K562 (cell line): ENCODE measurements around the gene HOXC11. TPM values are rescaled to one million over a fixed set of nuclear protein-coding genes. Genes with fewer than 3 reads are reported as not detected.

ENCODE experiments used
- ATAC-seq: fragments of 200-7000 bp; cut with Tn5 transposase; 3 replicates; pipeline ENCODE4 v1.9.1; 2020; ENCODE audit warnings: moderate library complexity
- BruUV-seq: library from RNA; stranded (reverse); fragments of 400-500 nt; replicated peaks from 2 replicates; lab custom pipeline; 2021; lab: Mats Ljungman, UMichigan
- CTCF ChIA-PET: fragments of 300-600 bp; formaldehyde crosslinking; extraction: SDS; loops from one replicate; lab custom pipeline; 2021; ENCODE audit warnings: low intra/inter-chr PET ratio; lab: Yijun Ruan, JAX
- POLR2A ChIA-PET: fragments of 300-600, 350-650 bp; sonication (Branson Sonifier 250); formaldehyde crosslinking; extraction: SDS; loops from one replicate; lab custom pipeline; 2021; ENCODE audit warnings: antibody characterized with exemption, inconsistent platforms; lab: Yijun Ruan, JAX
- DNase-seq, 4 experiments: peaks; one replicate each; pipeline versions ENCODE4 v3.0.0 to v3.0.0-alpha.2; 2011 to 2018; ENCODE audit warnings: low spot score in 3 of 4, mixed read lengths in 3 of 4; ENCODE audit errors: extremely low read depth in 1 of 4
- FAIRE-seq: peaks from 2 replicates; lab custom pipeline; 2011; peaks lifted over from hg19 to GRCh38; lab: Jason Lieb, UNC
- H2AFZ ChIP-seq: 2 replicates; pipeline ENCODE4 v1.6.0; 2011; ENCODE audit warnings: low read depth, low read length, control low read depth, inconsistent platforms
- H3K27ac ChIP-seq: fragments of 200-600 bp; 3 replicates; pipeline ENCODE4 v1.8.0; 2011; ENCODE audit warnings: low read depth, mild to moderate bottlenecking, control low read depth, inconsistent platforms, low read length, moderate library complexity, mixed read lengths; ENCODE audit errors: extremely low read depth
- H3K27me3 ChIP-seq, 2 experiments: fragments of 300-600 bp in 1 of 2; 2 replicates in 1 of 2; 3 replicates in 1 of 2; pipeline versions ENCODE4 v1.6.0 to v1.8.0; 2011; ENCODE audit warnings: inconsistent platforms in 2 of 2, low read length in 2 of 2, mild to moderate bottlenecking in 1 of 2, mixed read lengths in 1 of 2, moderate library complexity in 1 of 2; ENCODE audit not compliant: control insufficient read depth in 2 of 2, insufficient read depth in 2 of 2
- H3K36me3 ChIP-seq: fragments of 300-600 bp; 3 replicates; pipeline ENCODE4 v1.8.0; 2011; ENCODE audit warnings: mild to moderate bottlenecking, low read length, inconsistent platforms; ENCODE audit not compliant: control insufficient read depth, insufficient read depth
- H3K4me1 ChIP-seq, 2 experiments: fragments of 200-600 bp in 1 of 2; replicated peaks in 1 of 2; 2 replicates in 1 of 2; 3 replicates in 1 of 2; pipeline versions ENCODE4 v1.5.1 to v1.8.0; 2011; ENCODE audit warnings: inconsistent platforms in 2 of 2, low read length in 2 of 2, mild to moderate bottlenecking in 1 of 2, mixed read lengths in 1 of 2, moderate library complexity in 1 of 2; ENCODE audit not compliant: control insufficient read depth in 2 of 2, insufficient read depth in 2 of 2
- H3K4me2 ChIP-seq: 2 replicates; pipeline ENCODE4 v1.6.1; 2011; ENCODE audit warnings: low read length, control low read depth, inconsistent platforms, mixed read lengths; ENCODE audit not compliant: insufficient read depth
- H3K4me3 ChIP-seq: fragments of 200-600 bp; sonication (generic), shearing (Covaris generic); 2 replicates; pipeline ENCODE4 v1.5.1; 2016; ENCODE audit warnings: control low read depth, inconsistent platforms
- H3K79me2 ChIP-seq: fragments of 200-600 bp; 3 replicates; pipeline ENCODE4 v1.8.0; 2011; ENCODE audit warnings: low read length, inconsistent platforms; ENCODE audit not compliant: control insufficient read depth, insufficient read depth
- H3K9ac ChIP-seq, 2 experiments: 2 replicates each; pipeline versions ENCODE4 v1.6.0 to v1.6.1; 2011; ENCODE audit warnings: low read depth in 2 of 2, low read length in 2 of 2, control low read depth in 1 of 2, inconsistent platforms in 1 of 2, mild to moderate bottlenecking in 1 of 2, mixed read lengths in 1 of 2; ENCODE audit not compliant: insufficient read depth in 1 of 2
- H3K9me1 ChIP-seq: one replicate; pipeline ENCODE4 v1.6.0; 2011; ENCODE audit warnings: inconsistent platforms, mild to moderate bottlenecking, low read length, moderate library complexity; ENCODE audit not compliant: control insufficient read depth, insufficient read depth
- H3K9me3 ChIP-seq: replicated peaks from 2 replicates; pipeline ENCODE4 v1.5.1; 2011; ENCODE audit warnings: low read depth, low read length, inconsistent platforms; ENCODE audit not compliant: control insufficient read depth, insufficient read depth
- H4K20me1 ChIP-seq: replicated peaks from 2 replicates; pipeline ENCODE4 v1.6.1; 2011; ENCODE audit warnings: low read length, inconsistent platforms, mixed read lengths; ENCODE audit not compliant: control insufficient read depth, insufficient read depth
- ARID4B ChIP-seq: sonication (generic); formaldehyde crosslinking; IDR thresholded peaks from 2 replicates; pipeline ENCODE4 v1.8.0; 2022; ENCODE audit warnings: mild to moderate bottlenecking, missing genetic modification reagents
- BCLAF1 ChIP-seq, 2 experiments: fragments of 450-650 bp in 1 of 2; IDR thresholded peaks; 2 replicates each; pipeline ENCODE4 v1.6.1; 2011 to 2017; ENCODE audit warnings: low read depth in 2 of 2, antibody characterized with exemption in 1 of 2, borderline replicate concordance in 1 of 2, low read length in 1 of 2, mild to moderate bottlenecking in 1 of 2, mixed read lengths in 1 of 2; ENCODE audit not compliant: control insufficient read depth in 1 of 2
- KAT7 ChIP-seq: sonication (generic); formaldehyde crosslinking; IDR thresholded peaks from 2 replicates; pipeline ENCODE4 v1.8.0; 2022; ENCODE audit warnings: missing genetic modification reagents, mild to moderate bottlenecking, borderline replicate concordance
- MAZ ChIP-seq, 2 experiments: fragments of 450-650 bp in 1 of 2; sonication (generic) in 1 of 2; formaldehyde crosslinking; IDR thresholded peaks in 1 of 2; conservative IDR thresholded peaks in 1 of 2; 2 replicates each; pipeline versions ENCODE4 v1.4.0 to v1.5.0; 2020; ENCODE audit warnings: mild to moderate bottlenecking in 1 of 2, missing genetic modification reagents in 1 of 2
- THRA ChIP-seq: fragments of 450-650 bp; IDR thresholded peaks from 2 replicates; pipeline ENCODE4 v1.6.1; 2017; ENCODE audit warnings: mild to moderate bottlenecking, moderate library complexity
- ZKSCAN8 ChIP-seq: fragments of 200-800 bp; sonication (Bioruptor generic); IDR thresholded peaks from 2 replicates; pipeline ENCODE4 v1.6.1; 2016; ENCODE audit warnings: missing genetic modification characterization, missing compliant biosample characterization
- ZNF124 ChIP-seq: sonication (generic); formaldehyde crosslinking; IDR thresholded peaks from 2 replicates; pipeline ENCODE4 v1.8.1; 2022; ENCODE audit warnings: missing genetic modification reagents
- ZNF133 ChIP-seq: fragments of 250-450 bp; sonication (Bioruptor Pico); IDR thresholded peaks from 2 replicates; pipeline ENCODE4 v1.4.0; 2020; ENCODE audit warnings: mild to moderate bottlenecking
- ZNF274 ChIP-seq: IDR thresholded peaks from 2 replicates; pipeline ENCODE4 v1.6.1; 2011; ENCODE audit warnings: low read depth, mild to moderate bottlenecking, low read length, moderate library complexity, borderline replicate concordance
- whole genome bisulfite sequencing: fragments of 100-300 bp; shearing (Covaris generic); methylation state at CpG from one replicate; pipeline ENCODE4 v1.1.6; 2016; ENCODE audit warnings: low coverage, mixed read lengths; ENCODE audit not compliant: insufficient coverage; ENCODE audit errors: missing lambda C conversion rate; 5-methylcytosine and 5-hydroxymethylcytosine counted together
- in situ Hi-C: fragments of 300-500 bp; cut with MboI; formaldehyde crosslinking; loops from 4 replicates; pipeline ENCODE4 v1.15.0; 2018; ENCODE audit warnings: inconsistent platforms, mixed read lengths
- intact Hi-C: fragments of 100-400 bp; cut with micrococcal nuclease; formaldehyde crosslinking; loops from 2 replicates; pipeline ENCODE4 v1.14.2; 2022
- polyA plus RNA-seq, 8 experiments: library from polyadenylated mRNA; depleted of rRNA in 4 of 8; stranded (reverse) in 5 of 8; unstranded in 3 of 8; fragments of >200 nt; fragmentation: Nextera tagmentation in 2 of 8; fragmentation: Illumina TruSeq in 1 of 8; extraction: Ambion mirVana in 2 of 8; extraction: Trizol in 1 of 8; gene quantifications; 2 replicates each; pipeline versions ENCODE4 v1.2.1 to v1.2.3, GENCODE V29; 2011 to 2014; ENCODE audit warnings: inconsistent platforms in 1 of 8, missing spikeins in 1 of 8
- total RNA-seq, 7 experiments: library from RNA; depleted of rRNA in 6 of 7; stranded (reverse); fragments of >200 nt in 6 of 7; fragmentation: Illumina TruSeq in 2 of 7; extraction: Trizol in 2 of 7; gene quantifications; 2 replicates each; pipeline versions ENCODE4 v1.2.1 to v1.2.3, GENCODE V29; 2011 to 2021; ENCODE audit warnings: low replicate concordance in 1 of 7

The HOXC11 gene
- total and polyA plus RNA-seq, 9 of the 15 experiments (the other 6 are each of a cell fraction or from before 2014, with no cell fraction given) = not detected

GRCh38 chr12:53987787-53988230 is 14.9 kb downstream of the HOXC11 start (continued):
- no peak for TF ChIP-seq THRA
- peak; percentile 38 to 41; a peak in 1 of 4 replicates for TF ChIP-seq MAZ (CRISPR knock-in tag; conservative IDR thresholded peaks at IDR 0.05 in 1 of 2, IDR thresholded peaks at IDR 0.05 in 1 of 2)
- TF ChIP-seq ZKSCAN8 (CRISPR knock-in tag) = no peak

GRCh38 chr12:53988541-53989226 is 15.8 kb downstream of the HOXC11 start:
- ATAC-seq (peak; percentile 4), DNase-seq (no peak), FAIRE-seq (no peak)
- in situ Hi-C loops (loop anchor here (5.0 to 10.0 kb wide), 2 partner anchors 214 to 376 kb away; partner anchors contain the start of gene GPR84), intact Hi-C loops (loop anchor here (10.0 kb wide), 1 partner anchor 376 kb away; the partner anchor contains the start of gene GPR84)
- 22% methylated on average over 5 of the region's 5 CpGs for WGBS
- H3K9ac ChIP-seq = peak overlapping the region in 1 of 2 experiments; percentile 45; a peak in 1 of 4 replicates
- no peaks in the 10 kb centered on the region for H4K20me1 ChIP-seq
- H3K36me3 ChIP-seq = no peaks in the 10 kb centered on the region
- CTCF ChIA-PET = interaction anchor here (0.8 to 1.2 kb wide), 3 partner anchors 17 to 226 kb away, joined by 3 to 4 read pairs (median 3); no protein-coding TSS in a partner anchor
- H2AFZ ChIP-seq = peak overlapping the region; percentile 71
- no peaks in the 10 kb centered on the region for H3K9me1 ChIP-seq
- peaks cover 0 to 10% of the 10 kb centered on the region in 2 experiments; a peak in 2 of 5 replicates for H3K27me3 ChIP-seq
- POLR2A ChIA-PET = interaction anchor here (0.6 to 3.2 kb wide), 9 partner anchors 11 to 232 kb away, joined by 3 to 43 read pairs (median 3); partner anchors contain the start of genes HOXC9 and SMUG1
- no peaks in the 10 kb centered on the region for H3K79me2 ChIP-seq
- BruUV-seq = no TSS peak
- no peak overlapping the region for H3K4me3 ChIP-seq
- no peaks in the 10 kb centered on the region for H3K9me3 ChIP-seq
- H3K27ac ChIP-seq = no peak overlapping the region
- peaks cover 35 to 49% of the 10 kb centered on the region in 2 experiments for H3K4me1 ChIP-seq
- H3K4me2 ChIP-seq = peak overlapping the region; percentile 59
- no peak for TF ChIP-seq ZNF124 (CRISPR knock-in tag)
- no peak for TF ChIP-seq ZNF274
- TF ChIP-seq ARID4B (CRISPR knock-in tag) = no peak
- no peak for TF ChIP-seq BCLAF1 (IDR thresholded peaks at IDR 0.05; ENCODE audit: borderline replicate concordance in 1 of 2, control insufficient read depth in 1 of 2, low read depth in 2 of 2, low read length in 1 of 2)
- TF ChIP-seq ZNF133 (CRISPR knock-in tag) = no peak
- TF ChIP-seq KAT7 = no peak
